ENCODE results near the gene ZNF345. TPM values are rescaled to one million over a fixed set of nuclear protein-coding genes. Genes with fewer than 3 reads are reported as not detected.
A peak's percentile ranks its signal among the peaks of the same experiment; 100 is the strongest.

Gene ZNF345
- total and polyA plus RNA-seq, 2 of the 8 experiments (the other 6 are each of a cell fraction or from before 2014, with no cell fraction given), result 3.2 to 5.1 TPM

- TF ChIP-seq CHD7 (IDR thresholded peaks at IDR 0.05; ENCODE audit: insufficient replicate concordance, low read length), result no peak
- TF ChIP-seq KDM4A (IDR thresholded peaks at IDR 0.05; ENCODE audit: low read depth, low read length, severe bottlenecking), result peak; percentile 71
- TF ChIP-seq FOSL1 (IDR thresholded peaks at IDR 0.05; ENCODE audit: insufficient read depth, low read depth, low read length), result no peak
- TF ChIP-seq POU5F1 (IDR thresholded peaks at IDR 0.05; ENCODE audit: low read depth, low read length), result no peak
- TF ChIP-seq RNF2 (IDR thresholded peaks at IDR 0.05; ENCODE audit: borderline replicate concordance, low read depth, low read length, missing control alignments, poor library complexity, severe bottlenecking), result no peak
- no peak for TF ChIP-seq CBX5 (IDR thresholded peaks at IDR 0.05; ENCODE audit: low read depth, low read length)
- TF ChIP-seq HDAC6 (IDR thresholded peaks at IDR 0.05; ENCODE audit: low read depth, low read length), result no peak
- no peak for TF ChIP-seq SUZ12 (IDR thresholded peaks at IDR 0.05; ENCODE audit: low read length)
- TF ChIP-seq RBBP5 (IDR thresholded peaks at IDR 0.05; ENCODE audit: borderline replicate concordance, low read depth, low read length), result no peak
Observed at GRCh38 chr19:36850559-36851442, at the start of gene ZNF345 (continued).

Data from H1 (cell line).